GM21529 (cell line): Measurements from ENCODE around the gene APP.

Experiments used
- ATAC-seq: cut with Tn5 transposase; IDR thresholded peaks from one replicate; pipeline ENCODE4 v1.9.1; 2021; ENCODE audit not compliant: unreplicated experiment

APP gene

GRCh38 chr21:25910809-25911208 is 259.8 kb downstream of the APP start:
- ATAC-seq, result no peak

DNA sequence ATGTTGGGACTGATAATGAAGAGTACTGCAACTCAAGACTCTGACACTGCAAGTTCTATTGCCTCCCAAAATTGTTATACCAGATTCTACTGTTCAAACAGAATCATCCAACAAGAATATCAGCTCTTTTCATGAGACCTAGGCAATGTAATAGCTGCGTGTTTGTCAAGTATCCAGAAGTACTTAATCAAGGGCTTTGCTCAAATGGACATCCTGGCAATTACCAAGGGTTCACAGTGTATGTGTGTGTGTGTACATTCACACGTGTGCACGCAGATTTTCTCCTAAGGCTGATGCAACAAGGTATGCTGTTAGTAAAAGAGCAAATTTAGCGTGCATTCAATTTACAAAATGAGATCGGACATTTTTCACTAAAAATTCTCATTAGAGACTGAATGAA is 261.2 kb downstream of the APP start:
- ATAC-seq, result no peak

DNA sequence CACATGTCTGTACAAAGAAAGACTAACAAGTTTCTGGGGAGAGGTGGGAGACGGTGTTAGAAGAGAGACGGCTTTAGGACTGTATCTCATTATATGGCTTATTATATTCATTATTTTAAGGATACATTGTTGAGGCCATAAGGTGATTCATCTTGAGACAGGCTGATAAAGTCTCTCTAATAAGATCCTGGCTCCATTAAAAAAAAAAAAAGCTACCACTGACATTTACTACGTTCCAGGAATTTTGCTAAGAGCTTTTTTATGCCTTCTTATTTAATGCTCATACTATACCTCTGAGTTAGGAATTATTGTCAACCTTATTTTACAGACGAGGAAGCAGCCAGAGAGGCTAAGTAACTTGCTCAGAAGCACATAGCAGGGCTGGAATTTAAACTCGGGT is 262.1 kb downstream of the APP start:
- ATAC-seq, result no peak

DNA sequence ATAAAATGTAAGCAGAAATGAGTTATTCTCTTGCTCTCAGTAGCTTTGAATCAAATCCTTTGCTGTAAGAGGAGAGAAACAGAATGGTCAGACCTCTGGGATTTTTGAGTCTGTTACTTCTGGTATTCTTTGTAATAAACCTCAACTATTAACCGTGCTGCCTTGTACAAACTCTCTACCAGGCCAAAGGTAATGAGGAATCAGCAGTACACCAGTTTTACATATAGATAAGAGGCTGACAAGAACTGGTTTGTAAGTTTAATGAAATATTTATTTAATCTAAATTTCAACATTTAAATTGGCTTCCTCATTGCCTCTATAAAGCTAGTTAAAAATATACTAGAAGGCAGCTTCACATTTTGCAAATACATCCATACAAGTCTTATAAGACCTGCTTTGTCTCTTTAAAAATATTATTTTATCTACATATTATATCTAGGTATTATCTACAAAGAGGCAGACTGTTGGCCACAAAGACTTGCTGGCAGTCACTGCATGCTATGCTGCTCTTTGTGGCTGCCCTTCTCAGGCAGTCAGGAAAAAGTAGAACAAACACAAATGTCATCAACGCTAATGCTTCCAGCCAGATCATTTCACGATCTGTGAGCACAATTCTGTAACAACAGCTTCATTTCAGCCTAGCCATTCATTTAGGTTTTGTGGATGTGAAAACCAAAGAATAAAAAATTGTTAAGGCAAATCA is 262.8 kb downstream of the APP start:
- ATAC-seq, result no peak

- ATAC-seq, result no peak
These were observed 264.0 kb downstream of the APP start for GRCh38 chr21:25906587-25906986.

DNA sequence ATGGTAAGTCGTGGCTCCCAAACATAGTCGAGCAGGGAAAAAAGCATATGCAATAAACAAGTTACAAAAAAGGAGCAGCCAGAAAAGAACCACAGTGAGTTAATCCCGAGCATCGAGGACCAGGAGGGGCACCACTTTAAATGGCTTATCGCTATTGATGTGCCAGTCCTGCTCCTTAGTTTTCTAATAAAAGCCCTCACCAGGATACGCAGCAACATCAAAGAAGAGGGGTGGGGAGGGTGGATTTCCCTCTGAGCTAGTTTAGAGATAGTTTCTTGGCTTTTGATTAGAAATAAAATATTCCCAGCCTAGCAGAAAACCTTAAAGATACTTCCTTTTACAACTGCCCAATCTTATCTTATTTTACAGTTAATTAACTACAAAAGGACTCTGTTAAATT is 265.4 kb downstream of the APP start:
- no peak for ATAC-seq

DNA sequence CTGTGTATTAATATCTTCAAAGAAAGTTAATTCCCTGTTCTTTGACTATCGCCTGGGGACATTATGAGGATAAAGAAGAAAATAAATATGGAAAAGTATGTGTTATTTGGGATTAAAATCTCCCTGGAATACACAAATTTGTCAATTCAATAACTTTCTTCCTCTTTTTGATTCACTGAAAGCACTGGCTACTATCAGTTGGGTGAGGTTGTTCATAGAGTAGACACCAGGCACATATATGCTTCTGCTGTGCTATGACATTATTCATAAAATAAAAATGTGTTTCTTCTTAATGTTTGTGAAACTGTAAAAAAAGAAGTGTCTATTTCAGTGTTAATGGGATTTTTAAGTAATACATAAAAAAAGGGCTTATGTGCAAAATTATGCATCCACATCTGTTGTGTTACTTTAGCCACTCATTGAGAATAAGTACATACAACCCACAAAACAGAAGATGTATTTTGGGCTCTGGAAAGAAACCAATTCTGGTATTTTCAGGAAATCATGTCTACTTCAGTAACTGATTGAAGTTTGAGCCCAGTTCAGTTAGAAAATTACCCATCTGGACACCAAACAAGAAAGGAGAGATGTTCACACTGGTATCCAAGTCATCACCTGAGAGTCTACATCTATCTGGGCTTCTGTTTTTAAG is 266.4 kb downstream of the APP start:
- no peak for ATAC-seq

- ATAC-seq, result peak; percentile 69
These were observed 267.0 kb downstream of the APP start for GRCh38 chr21:25903607-25904006.

DNA sequence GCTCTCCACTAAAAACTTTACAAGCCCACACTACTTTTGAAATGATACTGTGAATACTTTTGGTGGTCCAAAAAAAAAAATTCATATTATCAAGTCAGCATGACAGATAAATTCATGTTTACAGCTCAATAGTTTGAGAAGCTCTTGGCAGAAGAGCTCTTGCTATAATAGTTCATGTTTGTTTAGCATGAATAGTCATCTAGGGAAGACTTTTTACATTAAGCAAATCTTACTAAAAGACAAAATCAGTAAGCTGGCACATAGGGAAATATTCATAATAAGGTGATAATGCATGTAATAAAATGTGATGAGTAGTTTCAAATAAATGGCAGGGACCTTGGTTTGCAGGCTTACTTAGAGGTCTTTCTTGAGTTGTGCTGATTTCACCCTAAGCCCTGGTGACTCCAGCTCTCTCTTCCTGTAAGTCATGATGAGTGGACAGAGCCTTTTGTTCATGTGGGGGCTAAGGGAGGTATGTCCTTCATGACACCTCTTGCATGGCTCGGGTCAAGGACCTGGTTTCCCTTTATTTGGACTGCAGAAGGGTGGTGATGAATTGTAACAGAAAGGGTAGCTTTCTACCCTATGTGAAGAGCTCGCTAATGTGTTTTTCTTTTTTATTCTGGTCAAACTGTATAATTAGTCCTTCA is 269.1 kb downstream of the APP start:
- no peak for ATAC-seq

DNA sequence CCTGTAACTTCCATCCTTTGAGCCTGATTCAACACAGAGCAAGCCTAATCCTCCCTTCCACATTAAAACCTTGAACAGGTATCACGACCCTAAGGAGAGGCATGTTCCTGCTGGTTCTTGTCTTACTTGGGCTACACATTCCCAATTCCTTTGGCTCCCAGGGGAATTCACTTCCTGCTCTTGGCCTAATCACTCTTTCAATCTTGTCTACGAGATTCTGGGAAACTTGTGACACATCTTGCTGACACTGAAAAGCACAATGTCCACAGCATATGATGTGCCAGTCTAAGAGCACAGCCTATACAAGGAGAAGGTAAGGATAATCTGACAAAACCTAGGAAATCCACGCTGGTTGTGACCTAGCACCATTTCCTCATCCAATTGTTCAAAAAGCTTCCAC is 271.9 kb downstream of the APP start:
- no peak for ATAC-seq

DNA sequence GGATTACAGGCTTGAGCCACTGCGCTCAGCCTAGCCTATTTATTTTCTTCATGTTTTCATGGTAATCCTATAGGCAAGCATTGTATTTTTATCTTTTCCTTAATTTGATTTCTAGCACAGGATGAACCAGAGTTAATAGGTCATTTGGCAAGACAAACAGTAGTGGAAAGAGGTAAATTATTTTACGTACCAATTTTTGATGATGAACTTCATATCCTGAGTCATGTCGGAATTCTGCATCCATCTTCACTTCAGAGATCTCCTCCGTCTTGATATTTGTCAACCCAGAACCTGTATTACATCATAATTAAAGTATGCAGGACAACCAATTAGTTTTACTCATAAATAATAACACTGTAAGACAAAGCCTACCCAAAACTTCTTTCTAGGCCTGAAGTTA is 273.2 kb downstream of the APP start:
- no peak for ATAC-seq

- no peak for ATAC-seq
These were observed 274.0 kb downstream of the APP start for GRCh38 chr21:25896501-25897056.

DNA sequence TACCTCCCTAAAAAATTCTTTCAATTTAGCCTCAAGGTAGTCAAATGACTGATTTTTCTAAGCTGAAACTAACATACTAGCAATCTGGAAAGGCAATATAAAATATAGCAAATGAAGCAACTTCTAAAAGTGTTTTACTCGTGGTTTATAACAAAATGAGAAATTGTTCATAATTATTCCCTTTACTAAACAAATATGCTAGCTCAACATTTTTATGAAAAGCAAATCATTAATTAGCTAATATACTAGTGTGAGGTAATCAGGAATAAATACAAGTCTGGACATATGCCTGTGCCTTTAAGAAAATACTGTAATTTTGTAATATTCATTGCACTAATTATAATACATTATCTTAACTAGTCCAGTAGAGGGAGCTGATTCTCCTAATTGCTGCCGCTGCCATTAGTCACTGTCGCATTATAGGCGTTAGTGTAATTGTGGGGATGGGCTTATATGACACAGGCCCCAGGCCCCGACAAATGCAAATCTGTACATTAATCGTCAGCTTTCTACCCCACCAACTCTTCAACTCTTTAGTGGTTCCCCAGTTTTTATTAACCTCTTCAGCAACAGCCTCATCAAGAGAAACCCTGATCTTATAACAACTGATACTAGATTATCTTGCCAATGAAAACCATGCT is 274.9 kb downstream of the APP start:
- peak; percentile 89 for ATAC-seq

GRCh38 chr21:25893191-25893590 is 277.4 kb downstream of the APP start:
- no peak for ATAC-seq

DNA sequence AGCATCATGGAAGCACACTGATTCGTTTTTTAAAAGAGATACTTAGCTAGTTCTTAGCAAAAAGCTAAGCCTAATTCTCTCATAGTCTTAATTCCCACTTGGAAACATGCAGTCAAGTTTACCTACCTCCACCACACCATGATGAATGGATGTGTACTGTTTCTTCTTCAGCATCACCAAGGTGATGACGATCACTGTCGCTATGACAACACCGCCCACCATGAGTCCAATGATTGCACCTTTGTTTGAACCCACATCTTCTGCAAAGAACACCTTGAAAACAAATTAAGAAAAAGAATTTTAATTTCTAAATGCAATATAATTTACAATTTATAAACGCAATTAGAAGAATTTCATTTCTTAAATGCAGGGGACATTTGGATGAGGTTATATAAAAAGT is 279.0 kb downstream of the APP start:
- no peak for ATAC-seq

DNA sequence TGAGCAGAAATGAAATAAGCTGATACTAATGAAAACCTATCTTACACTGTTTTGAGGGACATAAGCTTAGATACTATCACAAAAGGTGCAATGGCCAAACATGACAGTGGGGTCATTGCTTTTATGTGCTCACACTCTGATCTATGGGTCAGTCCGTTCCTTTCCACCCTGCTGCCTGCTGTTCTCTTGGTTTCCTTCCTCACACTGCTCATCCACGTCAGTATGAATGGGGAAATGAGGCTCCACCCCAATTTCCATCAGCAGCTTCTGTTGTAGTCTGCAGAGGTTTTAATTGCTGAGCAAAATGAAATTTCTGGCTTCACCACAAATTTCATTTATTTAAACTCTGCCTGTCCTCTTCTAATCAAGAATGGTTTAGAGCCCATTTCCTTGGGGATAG is 280.6 kb downstream of the APP start:
- ATAC-seq, result no peak

- no peak for ATAC-seq
These were observed 281.9 kb downstream of the APP start for GRCh38 chr21:25888711-25889110.

- ATAC-seq, result no peak
These were observed 282.8 kb downstream of the APP start for GRCh38 chr21:25887646-25888306.

GRCh38 chr21:25887166-25887565 is 283.4 kb downstream of the APP start:
- no peak for ATAC-seq

GRCh38 chr21:25885880-25886279 is 284.7 kb downstream of the APP start:
- ATAC-seq, result no peak

DNA sequence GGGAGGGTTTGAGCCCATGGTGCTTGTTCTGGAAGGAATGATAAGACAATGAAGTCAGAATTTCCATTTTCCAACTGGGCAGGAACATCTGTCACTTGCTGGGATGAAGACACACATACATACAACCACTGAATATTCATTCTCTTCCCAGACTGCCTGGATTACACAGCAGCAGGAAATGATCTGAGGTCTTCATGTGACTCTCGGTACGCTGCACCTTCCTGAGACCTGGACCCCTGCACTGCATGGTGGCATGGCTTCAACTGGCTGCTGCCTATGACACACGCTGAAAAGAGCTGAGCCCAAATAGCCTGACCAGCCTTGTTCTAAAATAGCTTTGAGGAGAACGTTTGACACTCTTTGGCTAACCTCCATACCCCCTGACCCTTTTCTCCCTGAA is 285.2 kb downstream of the APP start:
- no peak for ATAC-seq
